ENCODE data around the gene TNS1.

- TF ChIP-seq LEF1 (IDR thresholded peaks at IDR 0.05; ENCODE audit: borderline replicate concordance) (no peak), SUZ12 (IDR thresholded peaks at IDR 0.05) (no peak), FOXM1 (IDR thresholded peaks at IDR 0.05; ENCODE audit: borderline replicate concordance) (no peak), FOXA1 (IDR thresholded peaks at IDR 0.05) (no peak), FOXK2 (IDR thresholded peaks at IDR 0.05) (no peak), ARNT (IDR thresholded peaks at IDR 0.05) (no peak), SP1 (IDR thresholded peaks at IDR 0.05) (no peak), BHLHE40 (IDR thresholded peaks at IDR 0.05; ENCODE audit: borderline replicate concordance) (no peak), ELF4 (IDR thresholded peaks at IDR 0.05) (no peak), HDGF (IDR thresholded peaks at IDR 0.05; ENCODE audit: borderline replicate concordance) (no peak), TARDBP (IDR thresholded peaks at IDR 0.05) (no peak), ZNF384 (IDR thresholded peaks at IDR 0.05) (no peak)
- TF ChIP-seq, protein P1, sequence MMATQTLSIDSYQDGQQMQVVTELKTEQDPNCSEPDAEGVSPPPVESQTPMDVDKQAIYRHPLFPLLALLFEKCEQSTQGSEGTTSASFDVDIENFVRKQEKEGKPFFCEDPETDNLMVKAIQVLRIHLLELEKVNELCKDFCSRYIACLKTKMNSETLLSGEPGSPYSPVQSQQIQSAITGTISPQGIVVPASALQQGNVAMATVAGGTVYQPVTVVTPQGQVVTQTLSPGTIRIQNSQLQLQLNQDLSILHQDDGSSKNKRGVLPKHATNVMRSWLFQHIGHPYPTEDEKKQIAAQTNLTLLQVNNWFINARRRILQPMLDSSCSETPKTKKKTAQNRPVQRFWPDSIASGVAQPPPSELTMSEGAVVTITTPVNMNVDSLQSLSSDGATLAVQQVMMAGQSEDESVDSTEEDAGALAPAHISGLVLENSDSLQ (IDR thresholded peaks at IDR 0.05), result no peak
Measured at GRCh38 chr2:217941886-217942728, 60.7 kb downstream of the TNS1 start.

Data from HEK293T (cell line).